ENCODE data around the gene PUDP.
A peak's percentile ranks its signal among the peaks of the same experiment; 100 is the strongest.
"Not testable (repeated sequence)": the region's sequence is repeated elsewhere in the genome, so short reads cannot be mapped to it uniquely, and the experiment has no call there.

Gene PUDP

DNA sequence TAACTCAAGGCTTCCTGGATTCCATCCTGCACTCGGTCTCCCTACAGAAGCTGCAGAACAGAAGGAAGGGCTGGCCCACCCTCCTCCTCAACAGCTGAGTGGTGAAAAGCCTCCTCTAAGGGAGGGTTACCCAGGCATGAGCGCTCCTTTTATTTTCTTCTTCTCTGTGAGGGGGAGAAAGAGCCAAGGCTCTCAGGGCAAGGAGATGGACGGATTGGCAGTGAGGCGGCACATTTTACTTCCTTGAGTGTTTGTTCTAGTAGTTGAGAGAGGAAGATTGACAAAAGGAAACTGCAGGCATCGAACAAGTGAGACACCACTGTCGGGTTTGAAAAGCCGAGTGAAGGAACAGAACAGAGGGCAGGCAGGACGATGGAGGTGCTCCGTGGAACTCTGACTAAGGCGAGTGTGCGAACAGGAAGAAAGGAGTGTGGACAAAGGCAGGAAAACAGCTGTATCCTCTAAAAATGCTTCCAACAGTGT, 38.9 kb downstream of the PUDP start:
- no peak for DNase-seq

DNA sequence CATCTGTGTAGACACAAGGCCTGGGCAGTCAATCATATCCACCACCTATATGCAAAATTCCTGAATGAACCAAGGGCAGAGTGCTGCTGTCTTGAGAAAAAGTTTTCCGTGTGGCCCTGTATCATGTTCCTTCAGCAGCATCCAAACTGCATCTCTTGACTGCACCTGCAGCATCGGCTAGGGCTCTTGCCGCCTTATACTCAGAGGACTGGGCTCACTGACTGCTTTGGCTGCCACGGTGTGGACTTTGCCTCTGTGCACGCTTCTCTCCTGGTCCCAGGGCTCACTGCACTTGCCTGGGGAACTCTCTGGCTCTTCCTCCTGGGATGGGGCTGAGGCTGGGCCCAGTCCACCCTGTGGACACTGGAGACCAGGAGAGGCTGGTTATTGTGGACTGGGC, 39.9 kb downstream of the PUDP start:
- DNase-seq: no peak

DNA sequence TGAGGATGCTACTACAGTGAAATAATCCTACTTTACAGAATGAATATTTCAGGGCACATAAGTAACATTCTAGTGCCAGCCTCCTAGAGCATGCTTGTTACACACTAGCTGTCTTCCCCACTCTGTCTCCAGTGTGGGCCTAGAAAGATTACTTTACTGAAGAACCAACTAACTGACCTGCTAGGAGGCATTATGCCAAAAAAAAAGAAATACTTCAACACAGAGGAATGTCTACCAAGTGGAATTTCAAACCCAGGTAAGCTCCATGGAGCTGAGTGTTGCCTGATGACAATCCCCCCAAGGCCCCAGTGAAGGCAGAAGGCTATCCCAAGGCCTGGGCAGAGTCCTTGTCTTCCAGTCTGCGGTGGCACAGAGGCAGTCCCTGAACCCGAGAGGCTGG, 41.3 kb downstream of the PUDP start:
- DNase-seq: no peak

DNA sequence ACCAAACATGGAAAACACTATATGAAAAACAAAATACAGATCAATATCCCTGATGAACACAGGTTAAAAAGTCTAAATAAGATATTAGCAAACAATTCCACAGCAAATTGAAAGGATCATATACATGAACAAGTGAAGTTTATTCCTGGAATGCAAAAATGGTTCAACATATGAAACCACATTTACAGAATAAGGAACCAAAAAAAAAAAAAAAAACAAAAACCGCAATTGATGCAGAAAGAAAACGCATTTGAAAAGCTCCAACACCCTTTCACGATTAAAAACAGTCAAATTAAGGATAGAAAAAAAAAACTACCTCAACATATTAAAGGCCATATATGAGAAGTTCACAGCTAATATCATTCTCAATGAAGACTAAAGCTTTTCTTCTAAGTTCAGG, 45.8 kb downstream of the PUDP start:
- no peak for DNase-seq

DNA sequence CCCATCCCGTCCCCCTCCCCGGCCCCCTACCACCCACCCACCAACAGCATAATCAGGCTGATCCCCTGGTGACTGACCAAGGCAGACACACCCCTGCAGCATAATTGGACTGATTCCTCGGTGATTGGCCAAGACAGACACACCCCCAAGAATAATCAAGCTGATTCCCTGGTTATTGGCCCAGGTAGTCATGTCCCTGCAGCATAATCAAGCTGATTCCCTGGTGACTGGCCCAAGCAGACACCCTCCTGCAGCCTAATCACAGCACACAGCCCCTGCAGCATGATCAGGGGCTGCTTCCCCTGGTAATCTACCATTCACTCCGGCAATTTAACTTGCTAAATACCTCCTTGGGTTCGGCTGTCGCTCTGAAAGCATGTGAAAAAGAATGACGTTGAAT, 47.9 kb downstream of the PUDP start:
- DNase-seq: no peak

DNA sequence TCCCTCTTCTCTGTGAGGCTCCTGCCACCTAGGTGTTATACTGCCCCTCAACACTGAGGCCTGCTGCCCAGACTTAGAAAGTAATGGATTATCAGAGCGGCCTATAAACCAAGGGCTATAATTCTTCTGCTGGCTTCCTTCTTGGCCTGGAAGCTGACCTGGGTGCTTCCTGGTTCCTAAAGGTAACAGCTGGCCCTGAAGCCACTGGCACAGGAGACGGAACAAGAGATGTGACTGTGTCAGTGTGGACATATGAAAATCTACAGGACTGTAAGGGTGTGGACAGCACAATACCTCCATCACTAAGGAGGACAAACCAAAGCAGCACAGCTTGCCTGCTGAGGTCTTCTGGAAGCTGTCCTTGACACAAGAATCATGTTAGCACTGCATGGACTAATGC, 52.3 kb downstream of the PUDP start:
- DNase-seq: not testable (repeated sequence)

DNA sequence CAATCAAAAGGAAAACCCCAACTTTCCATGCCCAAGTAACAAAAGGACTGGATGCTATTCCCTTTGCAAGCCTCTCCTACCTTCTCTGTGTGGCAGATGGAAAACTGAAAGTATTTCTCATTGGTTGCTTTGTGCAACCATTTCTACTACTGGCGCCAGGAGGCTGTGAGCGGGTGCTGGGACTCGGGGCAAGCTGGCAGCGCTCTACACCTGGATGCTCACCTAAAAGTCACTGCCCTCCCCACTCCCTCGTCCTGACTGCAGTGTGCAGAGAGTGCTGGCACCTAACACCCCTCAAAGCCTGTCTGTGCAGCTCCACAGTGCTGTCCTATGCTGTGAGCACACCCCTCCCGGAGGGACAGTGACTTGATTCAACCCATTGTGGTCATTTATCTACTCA, 54.6 kb downstream of the PUDP start:
- DNase-seq: no peak

DNA sequence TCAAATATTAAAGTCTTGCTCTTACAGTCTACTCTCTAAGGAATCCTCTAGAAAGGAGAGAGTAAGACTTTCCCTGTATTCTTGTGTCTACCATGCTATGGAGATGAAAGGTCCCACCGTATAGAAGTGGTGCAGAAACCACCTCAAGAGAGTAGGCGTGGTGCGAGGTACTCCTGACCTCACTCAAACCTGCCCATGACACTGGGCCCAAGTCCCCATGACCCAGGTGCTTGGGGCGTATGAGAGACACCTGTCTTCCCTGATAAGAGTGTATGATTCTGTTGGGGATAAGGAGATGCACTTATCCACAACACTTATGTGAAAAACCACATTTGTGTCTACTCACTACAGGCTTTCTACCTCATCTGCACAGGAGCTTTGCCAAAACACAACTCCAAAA, 55.4 kb downstream of the PUDP start:
- DNase-seq: no peak

DNA sequence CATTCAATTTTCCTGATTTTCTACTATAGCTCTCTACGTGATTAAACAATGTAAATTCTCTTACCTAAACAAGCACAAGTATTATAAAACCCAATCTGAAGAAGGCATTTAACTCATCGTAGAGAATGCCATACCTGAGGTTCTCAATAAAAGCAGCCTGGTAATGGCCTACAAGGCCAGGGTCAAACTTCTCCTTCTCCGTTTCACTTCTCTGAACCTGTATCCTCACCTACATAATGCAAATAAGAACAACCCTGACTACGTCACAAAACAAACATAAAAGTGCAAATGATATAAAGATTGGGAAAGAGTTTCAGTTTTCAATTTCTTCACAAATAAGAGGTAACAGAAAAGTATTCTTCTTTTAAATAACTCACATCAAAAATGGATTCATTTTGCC, 56.0 kb downstream of the PUDP start:
- no peak for DNase-seq

DNA sequence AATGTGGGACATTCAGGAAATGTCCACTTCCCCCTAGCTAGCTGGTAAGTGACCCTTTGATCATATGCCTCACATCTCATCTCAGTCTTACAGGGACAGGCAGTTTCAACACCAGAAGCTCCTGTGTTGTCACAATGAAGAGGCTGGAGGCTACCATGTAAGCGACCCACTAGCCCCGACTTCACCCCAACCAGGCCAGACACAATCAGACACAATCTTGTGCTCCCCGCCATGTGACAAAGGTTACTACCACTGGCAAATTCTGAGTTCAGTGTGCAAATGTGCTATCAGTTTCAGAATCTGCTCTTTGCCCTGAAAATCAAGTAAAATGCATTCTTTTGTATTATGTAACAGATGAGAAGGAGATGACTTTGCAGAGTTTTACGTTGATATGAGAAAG, 57.3 kb downstream of the PUDP start:
- DNase-seq: no peak

DNA sequence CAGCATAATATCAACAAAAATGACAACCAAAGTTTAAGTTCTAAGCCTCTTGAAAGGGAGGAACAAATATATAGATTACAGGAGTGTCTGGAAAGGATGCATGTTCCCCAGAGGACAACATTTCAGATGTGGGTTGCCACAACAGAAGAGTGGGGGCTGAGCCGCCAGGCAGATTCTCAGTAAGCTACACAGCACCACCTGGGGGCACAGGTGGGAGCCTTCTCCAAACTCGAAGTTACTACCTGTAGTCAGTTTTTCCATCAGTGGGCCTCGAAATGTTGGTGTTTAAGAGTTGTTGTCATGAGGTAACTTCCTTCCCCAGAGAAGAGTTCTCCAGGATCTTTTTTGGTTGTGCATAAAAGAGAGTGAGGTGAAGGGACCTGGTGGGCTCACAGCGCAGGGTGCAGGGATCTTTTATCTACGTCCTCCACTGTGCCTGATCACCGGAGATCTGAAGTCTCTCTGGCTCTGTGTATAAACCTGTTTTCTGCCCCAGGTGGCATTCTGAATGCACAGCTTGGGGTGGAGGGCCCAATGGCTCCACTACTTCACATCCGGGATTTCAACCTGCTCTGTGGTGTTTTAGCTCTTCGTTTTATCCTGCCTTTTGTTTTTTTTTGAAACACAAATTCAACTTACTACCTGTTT, 58.9 kb downstream of the PUDP start:
- DNase-seq: peak; percentile 58

DNA sequence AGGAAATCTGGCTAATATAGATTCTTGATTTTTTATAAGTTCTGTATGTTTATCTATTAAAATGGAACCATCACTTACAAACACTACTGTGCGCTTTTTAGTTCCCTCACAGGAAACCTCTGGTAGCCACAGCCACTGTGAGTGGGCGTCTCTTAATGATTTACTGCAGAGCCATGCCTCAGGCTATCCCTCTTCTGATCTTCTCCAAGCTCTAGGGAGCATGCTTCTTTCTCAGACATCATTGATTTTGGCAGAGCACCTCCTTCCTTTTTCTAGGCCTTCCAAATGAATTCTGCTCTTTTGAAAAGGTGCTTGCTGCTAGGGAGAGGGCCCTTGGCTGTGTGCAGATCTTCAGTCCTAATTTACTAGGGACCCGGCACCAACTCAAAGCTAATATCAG, 61.6 kb downstream of the PUDP start:
- no peak for DNase-seq

DNA sequence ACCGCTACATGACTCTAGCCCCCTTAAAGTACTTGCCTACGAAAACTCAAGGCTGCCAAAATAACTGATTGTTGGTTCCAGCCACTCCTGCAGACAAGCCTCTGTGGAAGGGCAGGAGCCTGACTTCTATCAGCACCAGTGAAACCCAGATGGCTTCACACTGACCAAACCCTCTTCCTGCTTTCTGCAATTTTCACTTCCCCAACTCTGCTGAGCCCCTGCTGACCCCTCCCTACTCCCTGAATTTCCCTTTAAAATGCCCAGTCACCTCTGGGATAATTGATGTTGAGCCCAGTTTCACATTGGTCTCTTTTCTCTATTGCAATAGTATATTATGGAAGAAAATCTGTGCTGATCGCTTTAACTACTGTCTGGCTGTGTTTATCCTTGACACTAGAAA, 62.1 kb downstream of the PUDP start:
- DNase-seq: no peak

DNA sequence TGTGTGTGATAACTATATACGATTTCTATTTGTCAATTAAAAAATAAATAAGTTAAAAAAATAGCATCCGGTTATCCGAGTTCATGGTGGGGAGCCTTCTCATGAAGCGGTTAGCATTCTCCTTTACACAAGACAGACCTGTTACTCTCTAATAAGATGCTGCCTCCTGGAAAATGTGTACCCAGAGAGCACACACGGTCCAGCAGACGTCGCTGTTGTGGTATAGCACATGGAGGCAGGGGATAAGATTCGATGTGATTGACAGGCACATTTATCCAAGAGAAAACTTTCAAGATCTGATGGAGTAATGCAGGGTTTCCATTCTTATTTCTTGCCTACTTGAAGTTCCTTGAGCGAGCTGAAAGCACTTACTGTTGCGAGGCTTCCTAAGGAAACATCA, 63.1 kb downstream of the PUDP start:
- DNase-seq: no peak

DNA sequence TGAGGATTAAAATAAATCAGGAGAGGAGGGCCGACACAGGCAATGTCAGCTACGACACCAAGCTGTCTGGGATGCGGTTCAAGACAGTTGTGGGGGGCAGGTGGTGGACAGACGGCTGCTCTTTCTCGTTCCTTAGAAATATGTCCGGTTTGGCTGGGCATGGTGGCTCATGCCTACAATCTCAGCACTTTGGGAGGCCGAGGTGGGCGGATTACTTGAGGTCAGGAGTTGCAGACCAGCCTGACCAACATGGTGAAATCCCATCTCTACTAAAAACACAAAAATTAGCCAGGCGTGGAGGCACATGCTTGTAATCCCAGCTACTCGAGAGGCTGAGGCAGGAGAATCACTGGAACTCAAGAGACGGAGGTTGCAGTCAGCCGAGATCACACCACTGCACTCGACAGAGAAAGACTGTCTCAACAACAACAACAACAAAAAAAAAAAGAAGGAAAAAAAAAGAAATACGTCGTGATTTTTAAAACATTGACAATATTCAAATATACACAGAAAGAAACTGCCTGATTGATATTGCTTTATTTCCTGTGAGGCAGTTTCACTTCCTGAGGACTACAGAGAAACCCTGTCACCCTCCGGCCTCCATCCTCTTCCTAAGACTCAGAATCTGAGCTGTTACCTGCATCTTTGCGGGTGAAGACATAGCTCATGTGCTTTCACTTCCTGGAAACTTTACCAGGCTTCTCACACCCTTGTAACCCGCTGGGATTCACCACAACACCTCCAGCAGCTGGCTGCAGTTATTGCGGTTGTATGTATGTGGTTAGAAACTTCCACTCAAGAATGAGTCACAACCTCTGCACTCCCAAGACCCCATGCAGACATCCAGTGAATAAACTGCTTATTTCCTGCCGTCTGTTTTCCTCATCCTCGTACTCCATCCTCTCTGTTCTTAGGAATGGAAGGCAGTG, 64.2 kb downstream of the PUDP start:
- DNase-seq: peak; percentile 53

DNA sequence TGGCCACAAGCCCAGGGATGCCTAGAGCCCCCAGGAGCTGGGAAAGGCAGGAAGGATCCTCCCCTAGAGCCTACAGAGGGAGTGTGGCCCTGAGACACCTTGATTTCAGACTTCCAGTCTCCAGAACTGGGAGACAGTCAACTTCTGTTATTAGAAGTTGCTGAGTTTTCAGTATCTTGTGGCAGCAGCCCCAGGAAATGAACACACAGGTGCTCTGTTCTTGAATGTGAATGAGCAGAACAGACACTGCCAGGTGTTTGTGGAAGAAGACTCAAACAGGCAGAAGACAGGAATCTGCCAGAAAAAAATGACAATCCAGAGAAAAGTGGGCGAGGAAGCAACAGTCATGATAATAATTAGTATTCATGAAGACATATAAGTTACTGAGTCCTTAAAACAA, 64.9 kb downstream of the PUDP start:
- no peak for DNase-seq

DNA sequence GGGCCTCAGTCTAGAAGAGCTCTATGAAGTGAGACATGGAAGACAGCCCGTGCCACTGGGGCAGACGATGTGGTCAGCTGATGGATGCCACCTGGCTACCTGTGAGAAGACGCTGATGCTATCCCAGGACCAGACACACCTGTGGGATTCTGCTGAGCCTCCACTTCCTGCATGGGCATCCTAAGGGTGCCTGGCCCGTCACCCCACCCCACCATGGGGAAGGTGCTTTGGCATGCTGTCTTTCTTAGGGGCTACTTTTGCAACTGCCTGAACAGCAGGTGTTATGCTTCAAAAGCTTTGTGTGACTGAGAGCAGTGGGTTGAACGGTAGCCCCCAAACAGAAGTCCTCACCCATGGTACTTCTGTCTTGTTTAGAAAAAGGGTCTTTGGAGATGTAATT, 65.4 kb downstream of the PUDP start:
- DNase-seq: no peak

DNA sequence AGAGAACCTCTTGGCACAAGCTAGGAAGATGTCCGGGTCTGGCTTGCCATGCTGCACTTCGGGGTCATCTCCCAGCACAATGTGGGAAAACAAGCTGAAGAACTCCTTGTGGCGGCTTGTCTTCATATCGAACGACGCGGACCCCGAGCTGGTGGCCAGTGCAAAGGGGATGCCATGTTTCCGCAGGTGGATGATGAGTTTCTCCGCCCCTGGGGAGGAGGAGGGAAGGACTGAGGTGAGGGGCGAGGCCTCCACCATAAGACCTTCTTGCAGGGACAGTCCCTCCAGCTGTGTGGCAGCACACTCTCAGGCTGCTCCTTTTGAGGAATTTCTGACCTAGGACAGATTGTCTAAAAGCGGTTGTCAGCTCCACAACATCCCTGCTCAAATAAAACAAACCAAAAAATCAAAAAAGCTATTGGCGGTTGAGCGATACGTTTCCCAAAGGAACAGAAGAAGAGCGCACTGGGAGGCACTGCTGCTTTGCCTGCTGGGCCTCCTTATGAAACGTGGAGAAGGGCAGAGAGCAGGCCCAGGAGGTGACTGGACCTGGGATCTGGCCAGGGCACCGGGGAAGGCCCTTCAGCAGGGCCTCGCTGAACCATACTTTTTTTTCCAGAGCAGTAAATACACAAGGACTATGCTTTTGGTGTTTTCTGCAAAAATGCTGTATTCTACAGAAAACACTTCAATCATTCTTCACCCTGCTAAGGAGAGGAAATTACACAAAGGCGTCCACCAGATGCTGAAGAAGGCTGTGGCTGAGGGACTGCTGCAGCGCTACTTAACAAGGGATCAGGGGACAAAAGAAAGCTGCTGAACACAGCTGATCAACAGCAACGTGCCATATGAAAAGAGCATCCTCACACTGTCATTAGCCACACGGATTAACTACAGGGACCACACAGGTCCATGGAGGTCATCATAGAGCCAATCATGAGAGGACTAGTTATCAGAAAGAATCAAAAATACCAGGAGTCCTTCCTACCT, 70.4 kb downstream of the PUDP start:
- DNase-seq: no peak

DNA sequence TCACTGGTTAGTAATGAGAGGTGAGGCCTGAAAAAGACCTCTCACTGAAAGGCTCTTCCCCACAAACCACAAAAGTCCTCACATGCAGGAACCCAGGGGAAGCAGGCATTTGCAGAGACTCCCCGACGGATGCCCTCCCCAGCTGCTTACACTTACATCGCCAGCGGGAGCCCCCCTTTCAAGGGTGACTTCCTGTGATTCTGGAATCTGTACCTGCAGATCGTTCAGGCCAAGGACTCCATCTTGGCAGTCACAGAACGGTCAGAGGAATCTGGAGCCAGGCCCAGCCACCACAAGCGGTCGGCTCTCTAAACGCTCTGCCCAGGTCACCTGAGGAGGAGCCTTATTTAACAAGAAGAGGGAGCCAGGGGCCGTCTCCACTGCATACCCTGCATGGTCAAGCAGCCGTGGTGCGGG, 71.7 kb downstream of the PUDP start:
- DNase-seq: no peak

DNA sequence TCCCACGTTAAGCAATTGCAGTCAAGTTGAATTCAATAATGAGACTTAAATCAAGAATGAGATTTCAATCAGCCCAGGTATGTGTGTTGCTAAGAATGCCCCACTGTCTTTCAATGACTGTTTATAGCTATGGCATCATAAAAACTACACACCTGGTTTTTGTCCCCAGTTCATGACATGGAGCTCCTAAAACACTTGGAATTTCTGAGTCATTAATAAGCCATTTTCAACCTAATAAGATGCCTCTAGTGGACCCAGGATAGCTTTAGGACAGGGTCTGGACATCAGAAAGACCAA, 73.1 kb downstream of the PUDP start:
- DNase-seq: no peak

DNA sequence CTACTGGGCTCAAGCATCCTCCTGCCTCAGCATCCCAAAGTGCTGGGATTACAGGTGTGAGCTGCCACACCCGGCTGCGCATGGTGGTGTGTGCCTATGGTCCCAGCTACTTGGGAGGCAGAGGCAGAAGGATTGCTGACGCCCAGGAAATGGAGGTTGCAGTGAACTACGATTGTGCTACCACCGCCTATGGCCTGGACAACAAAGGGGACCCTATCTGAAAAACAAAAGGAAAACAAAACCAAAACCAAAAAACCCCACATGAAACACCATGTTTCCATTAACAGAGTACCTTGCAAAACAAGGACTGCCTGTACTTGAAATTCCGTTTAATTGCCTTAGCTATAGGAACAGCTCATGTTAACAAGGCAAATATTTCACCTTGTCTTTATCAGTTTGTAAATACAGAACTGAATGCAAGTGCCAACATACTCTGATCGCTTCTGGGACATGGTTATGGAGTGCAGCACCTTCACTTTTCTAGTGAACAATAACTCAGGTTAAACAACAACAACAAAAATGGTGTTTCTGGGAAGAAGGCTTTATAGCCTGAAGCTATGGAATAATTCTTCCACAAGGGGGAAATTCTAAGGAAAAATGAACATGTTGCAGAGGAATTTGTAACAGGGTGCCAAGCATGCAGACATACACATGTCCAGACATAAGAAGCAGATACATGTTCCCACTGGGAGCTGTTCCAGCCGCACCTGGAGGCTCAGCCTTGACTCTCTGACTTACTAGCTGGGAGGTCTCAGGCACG, 73.6 kb downstream of the PUDP start:
- no peak for DNase-seq

DNA sequence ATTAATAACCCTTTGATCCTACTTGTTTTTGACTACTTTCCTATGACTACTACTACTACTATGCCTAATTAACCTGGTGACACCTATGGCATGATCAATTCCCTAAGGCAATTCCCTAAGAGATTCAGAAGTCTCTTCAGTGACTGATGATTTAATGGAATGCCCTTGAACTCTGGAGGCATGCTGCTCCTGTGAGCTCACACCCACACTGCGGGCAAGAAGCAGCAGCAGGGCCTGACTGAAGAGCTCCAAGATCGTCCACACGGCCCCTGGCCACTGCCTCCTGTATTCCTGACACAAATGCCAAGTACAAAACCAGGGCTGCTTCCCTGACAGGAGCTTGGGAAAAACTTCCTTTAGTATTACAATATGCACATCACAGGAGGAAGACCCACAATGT, 74.6 kb downstream of the PUDP start:
- DNase-seq: no peak

DNA sequence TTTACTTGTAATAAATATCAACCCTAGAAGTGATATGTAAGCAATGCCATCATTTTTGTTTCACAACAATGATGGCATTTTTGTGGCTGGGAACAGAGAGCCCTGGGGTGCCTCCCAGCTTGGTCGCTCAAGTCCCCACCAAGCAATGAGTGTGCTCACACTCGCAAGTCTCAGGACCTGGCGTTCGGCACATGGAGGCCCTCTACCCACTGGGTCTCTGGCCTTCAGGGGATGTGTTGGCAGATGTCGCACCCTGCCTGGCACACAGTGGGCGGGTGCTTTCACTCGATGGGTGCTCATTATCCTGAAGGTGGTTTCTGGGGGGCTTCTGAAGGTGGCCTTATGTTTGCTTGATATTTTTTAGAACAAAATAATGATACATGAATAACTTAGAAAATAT, 75.1 kb downstream of the PUDP start:
- DNase-seq: no peak

Data from activated gamma-delta T cell treated with Interleukin-2 at 50 U/mL for 16 hours (primary cell).